Stomach (tissue), 4 donors: ENCODE measurements around the gene ZNF792.

ENCODE experiments used
- EP300 ChIP-seq: sonication (generic); formaldehyde crosslinking; IDR thresholded peaks from one replicate; pipeline ENCODE4 v1.6.1; 2017; ENCODE audit warnings: antibody characterized with exemption
- POLR2A ChIP-seq, 4 donors: fragments of 450-650 bp; IDR thresholded peaks; one replicate each; pipeline ENCODE4 v1.6.1; 2016; ENCODE audit warnings: antibody characterized with exemption in 4 of 4, control low read depth in 2 of 4, mild to moderate bottlenecking in 1 of 4, moderate library complexity in 1 of 4
- POLR2AphosphoS5 ChIP-seq, 3 donors: sonication (generic); formaldehyde crosslinking; IDR thresholded peaks; one replicate each; pipeline ENCODE4 v1.6.1; 2016; ENCODE audit warnings: antibody characterized with exemption in 3 of 3
- TF ChIP-seq, protein P1 (sequence below), 7 experiments: fragments of 450-650 bp in 4 of 7; fragments of 200-600 bp in 3 of 7; sonication (generic) in 3 of 7; IDR thresholded peaks; one replicate each; pipeline ENCODE4 v1.5.1; 2016 to 2019; ENCODE audit warnings: antibody characterized with exemption in 7 of 7, control low read depth in 2 of 7, mild to moderate bottlenecking in 1 of 7

GRCh38 chr19:35013041-35013819 is 49.2 kb upstream of the ZNF792 start:
- TF ChIP-seq, protein P1, sequence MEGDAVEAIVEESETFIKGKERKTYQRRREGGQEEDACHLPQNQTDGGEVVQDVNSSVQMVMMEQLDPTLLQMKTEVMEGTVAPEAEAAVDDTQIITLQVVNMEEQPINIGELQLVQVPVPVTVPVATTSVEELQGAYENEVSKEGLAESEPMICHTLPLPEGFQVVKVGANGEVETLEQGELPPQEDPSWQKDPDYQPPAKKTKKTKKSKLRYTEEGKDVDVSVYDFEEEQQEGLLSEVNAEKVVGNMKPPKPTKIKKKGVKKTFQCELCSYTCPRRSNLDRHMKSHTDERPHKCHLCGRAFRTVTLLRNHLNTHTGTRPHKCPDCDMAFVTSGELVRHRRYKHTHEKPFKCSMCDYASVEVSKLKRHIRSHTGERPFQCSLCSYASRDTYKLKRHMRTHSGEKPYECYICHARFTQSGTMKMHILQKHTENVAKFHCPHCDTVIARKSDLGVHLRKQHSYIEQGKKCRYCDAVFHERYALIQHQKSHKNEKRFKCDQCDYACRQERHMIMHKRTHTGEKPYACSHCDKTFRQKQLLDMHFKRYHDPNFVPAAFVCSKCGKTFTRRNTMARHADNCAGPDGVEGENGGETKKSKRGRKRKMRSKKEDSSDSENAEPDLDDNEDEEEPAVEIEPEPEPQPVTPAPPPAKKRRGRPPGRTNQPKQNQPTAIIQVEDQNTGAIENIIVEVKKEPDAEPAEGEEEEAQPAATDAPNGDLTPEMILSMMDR (IDR thresholded peaks at IDR 0.05): peak in 6 of 7 experiments; percentile 78 to 100 (median 99)
- TF ChIP-seq POLR2A (IDR thresholded peaks at IDR 0.05): no peak
- no peak for TF ChIP-seq EP300
- TF ChIP-seq POLR2AphosphoS5 (IDR thresholded peaks at IDR 0.05): peak in 2 of 3 donors; percentile 18 to 80
